Lower leg skin (tissue), 4 donors: ENCODE results near the gene BEX3. TPM values are rescaled to one million over a fixed set of nuclear protein-coding genes. Genes with fewer than 3 reads are reported as not detected.

Experiments used
- DNase-seq, 2 donors: peaks; one replicate each; pipeline ENCODE4 v3.0.0-alpha.2; 2019; ENCODE audit warnings: low spot score in 2 of 2
- H3K4me3 ChIP-seq: fragments of 200-600 bp; sonication (generic); 2 replicates; pipeline ENCODE4 v1.5.1; 2017; ENCODE audit warnings: mild to moderate bottlenecking, low read depth; ENCODE audit not compliant: poor library complexity, severe bottlenecking
- CTCF ChIP-seq, 3 donors: fragments of 450-650 bp; IDR thresholded peaks; one replicate each; pipeline ENCODE4 v1.5.1; 2016; ENCODE audit warnings: antibody characterized with exemption in 3 of 3, mild to moderate bottlenecking in 3 of 3, moderate library complexity in 2 of 3
- POLR2A ChIP-seq, 2 donors: fragments of 450-650 bp; IDR thresholded peaks; one replicate each; pipeline ENCODE4 v1.6.1; 2016 to 2017; ENCODE audit warnings: antibody characterized with exemption in 2 of 2, mild to moderate bottlenecking in 1 of 2, moderate library complexity in 1 of 2
- WGBS, 2 donors: methylation state at CpG; one replicate each; pipeline ENCODE4 v1.1.5; 2018; 5-methylcytosine and 5-hydroxymethylcytosine counted together
- intact Hi-C: fragments of 100-400 bp; cut with DNase I; formaldehyde crosslinking; loops from one replicate; pipeline ENCODE4 v1.15.0; 2023; ENCODE audit warnings: low total_unique reads
- total RNA-seq, 4 donors: library from RNA; depleted of rRNA; stranded (reverse); fragments of >200 nt; gene quantifications; one replicate each; pipeline ENCODE4 v1.1.0, GENCODE V29; 2016

The BEX3 gene
- total RNA-seq, 4 donors from 2014 or later = 41.4 to 66.6 (median 57.3) TPM

GRCh38 chrX:103396660-103397059, 20.3 kb downstream of the BEX3 start:
- no peak for TF ChIP-seq POLR2A (IDR thresholded peaks at IDR 0.05)
- TF ChIP-seq CTCF (IDR thresholded peaks at IDR 0.05) = no peak
- WGBS, 2 donors = 71 to 78% methylated on average over 2 of the region's 2 CpGs
- H3K4me3 ChIP-seq = no peak overlapping the region
- DNase-seq = no peak
- intact Hi-C loops = no loop called here

GRCh38 chrX:103397707-103398106, 21.4 kb downstream of the BEX3 start:
- TF ChIP-seq CTCF (IDR thresholded peaks at IDR 0.05) (no peak), POLR2A (IDR thresholded peaks at IDR 0.05) (no peak)
- no peak overlapping the region for H3K4me3 ChIP-seq
- 68 to 96% methylated on average over 4 of the region's 4 CpGs for WGBS, 2 donors
- DNase-seq = no peak
- intact Hi-C loops = no loop called here

GRCh38 chrX:103398421-103398864, 22.1 kb downstream of the BEX3 start:
- H3K4me3 ChIP-seq = no peak overlapping the region
- 0 to 4% methylated on average over 1 of the region's 1 CpG for WGBS, 2 donors
- no peak for TF ChIP-seq CTCF (IDR thresholded peaks at IDR 0.05)
- no peak for TF ChIP-seq POLR2A (IDR thresholded peaks at IDR 0.05)
- DNase-seq = no peak
- intact Hi-C loops = no loop called here

- TF ChIP-seq POLR2A (IDR thresholded peaks at IDR 0.05) (no peak), CTCF (IDR thresholded peaks at IDR 0.05) (no peak)
- H3K4me3 ChIP-seq = no peak overlapping the region
- WGBS, 2 donors = 32 to 38% methylated on average over 1 of the region's 1 CpG
- no peak for DNase-seq
- intact Hi-C loops = no loop called here
Observed at GRCh38 chrX:103399744-103400143, 23.4 kb downstream of the BEX3 start.

DNA sequence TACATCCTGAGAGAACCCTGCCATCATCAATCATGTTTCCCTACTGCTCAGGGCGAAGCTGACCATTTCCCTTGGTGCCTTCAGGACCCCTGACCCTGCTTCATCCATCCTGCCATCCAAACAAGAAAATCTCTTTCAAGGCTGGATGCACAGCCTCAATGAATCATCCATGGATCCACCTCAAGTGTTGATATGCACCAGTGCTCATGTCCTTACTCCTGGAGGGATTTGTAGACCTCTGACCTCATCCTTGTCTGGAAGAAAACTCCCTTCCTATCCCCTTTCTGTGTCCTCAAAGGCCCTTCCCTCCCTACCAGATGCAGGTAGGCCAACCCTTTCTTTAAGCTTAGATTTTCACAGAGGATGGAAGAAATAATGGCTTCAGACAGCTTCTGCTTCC, 24.6 kb downstream of the BEX3 start:
- 46 to 75% methylated on average over 1 of the region's 1 CpG for WGBS, 2 donors
- no peak for DNase-seq
- no peak overlapping the region for H3K4me3 ChIP-seq
- intact Hi-C loops = no loop called here
- TF ChIP-seq CTCF (IDR thresholded peaks at IDR 0.05) = no peak
- TF ChIP-seq POLR2A (IDR thresholded peaks at IDR 0.05) = no peak
